B cell (primary cell): ENCODE results near the gene LILRB3.
"Not testable (repeated sequence)": the region's sequence is repeated elsewhere in the genome, so short reads cannot be mapped to it uniquely, and the experiment has no call there.

Experiments
- CTCF ChIP-seq: fragments of 200-600 bp; IDR thresholded peaks from one replicate; pipeline ENCODE4 v1.8.0; 2022; ENCODE audit warnings: antibody characterized with exemption, mild to moderate bottlenecking
- EZH2 ChIP-seq: IDR thresholded peaks from 2 replicates; pipeline ENCODE4 v1.6.1; 2012; ENCODE audit warnings: borderline replicate concordance, low read depth, mild to moderate bottlenecking, moderate library complexity, low read length; ENCODE audit not compliant: insufficient read depth, poor library complexity, severe bottlenecking

GRCh38 chr19:54242646-54243045, 19.8 kb upstream of the LILRB3 start, which contains the start of gene LILRA6:
- not testable (repeated sequence) for TF ChIP-seq EZH2, CTCF
